Astrocyte (in vitro differentiated cells and primary cell): Measurements from ENCODE around the gene CFAP45.

Experiments
- EZH2 ChIP-seq: IDR thresholded peaks from 2 replicates; pipeline ENCODE4 v1.6.1; 2012; ENCODE audit warnings: mild to moderate bottlenecking, low read length, inconsistent platforms; ENCODE audit not compliant: insufficient read depth
- TF ChIP-seq, protein P1 (sequence below): IDR thresholded peaks from 2 replicates; pipeline ENCODE4 v1.5.1; 2011; ENCODE audit warnings: low read depth, mild to moderate bottlenecking, inconsistent platforms, low read length, moderate library complexity; ENCODE audit not compliant: insufficient read depth

DNA sequence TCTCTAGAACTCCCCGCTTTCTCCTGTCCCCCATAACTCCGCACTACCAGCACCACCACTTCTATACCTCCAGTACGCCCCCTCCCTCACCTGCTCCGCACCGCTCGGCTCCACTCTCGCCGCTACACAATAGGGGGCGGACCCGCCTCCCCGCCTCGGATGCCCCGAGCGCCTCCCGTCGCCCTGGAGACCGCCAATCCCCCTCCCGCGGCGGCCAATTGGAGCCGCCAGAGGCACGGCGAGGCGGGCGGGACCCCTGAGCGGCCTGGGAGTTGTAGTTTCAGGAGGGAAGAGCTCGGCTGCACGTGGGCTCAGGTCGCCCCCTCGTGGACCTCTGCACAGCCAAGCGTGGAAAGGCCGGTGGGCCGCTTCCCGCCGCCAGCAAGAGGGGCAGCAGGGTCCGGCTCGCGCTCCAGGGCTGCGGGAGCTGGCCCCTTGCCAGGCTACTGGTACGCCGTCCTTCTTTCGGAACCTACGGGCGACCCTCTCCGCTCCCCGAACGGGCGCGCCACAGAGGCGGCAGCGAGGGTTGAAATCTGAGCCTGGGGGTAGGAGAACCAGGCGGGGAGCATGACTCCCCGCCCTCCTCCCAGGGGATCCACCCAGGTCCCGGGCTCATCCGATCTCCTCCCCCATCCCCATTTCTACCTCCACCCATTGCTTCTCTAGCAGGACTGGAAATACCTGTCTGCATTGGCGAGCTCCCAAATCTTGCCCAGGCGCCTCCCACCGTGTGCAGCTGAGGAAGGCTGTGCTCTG is 45.7 kb upstream of the CFAP45 start, which contains the start of gene IGSF9:
- TF ChIP-seq, protein P1, sequence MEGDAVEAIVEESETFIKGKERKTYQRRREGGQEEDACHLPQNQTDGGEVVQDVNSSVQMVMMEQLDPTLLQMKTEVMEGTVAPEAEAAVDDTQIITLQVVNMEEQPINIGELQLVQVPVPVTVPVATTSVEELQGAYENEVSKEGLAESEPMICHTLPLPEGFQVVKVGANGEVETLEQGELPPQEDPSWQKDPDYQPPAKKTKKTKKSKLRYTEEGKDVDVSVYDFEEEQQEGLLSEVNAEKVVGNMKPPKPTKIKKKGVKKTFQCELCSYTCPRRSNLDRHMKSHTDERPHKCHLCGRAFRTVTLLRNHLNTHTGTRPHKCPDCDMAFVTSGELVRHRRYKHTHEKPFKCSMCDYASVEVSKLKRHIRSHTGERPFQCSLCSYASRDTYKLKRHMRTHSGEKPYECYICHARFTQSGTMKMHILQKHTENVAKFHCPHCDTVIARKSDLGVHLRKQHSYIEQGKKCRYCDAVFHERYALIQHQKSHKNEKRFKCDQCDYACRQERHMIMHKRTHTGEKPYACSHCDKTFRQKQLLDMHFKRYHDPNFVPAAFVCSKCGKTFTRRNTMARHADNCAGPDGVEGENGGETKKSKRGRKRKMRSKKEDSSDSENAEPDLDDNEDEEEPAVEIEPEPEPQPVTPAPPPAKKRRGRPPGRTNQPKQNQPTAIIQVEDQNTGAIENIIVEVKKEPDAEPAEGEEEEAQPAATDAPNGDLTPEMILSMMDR = no peak
- TF ChIP-seq EZH2 = no peak
